ENCODE measurements around the gene GSTT4.
"Not testable (repeated sequence)": the region's sequence is repeated elsewhere in the genome, so short reads cannot be mapped to it uniquely, and the experiment has no call there.

GSTT4 gene

GRCh38 chr22:24005201-24005600 is at the start of gene GSTT4:
TSS of gene GSTT4 (minus strand) at chr22:24005453. CDS start at chr22:24005356, 97 bp downstream.
- DNase-seq = no peak

DNA sequence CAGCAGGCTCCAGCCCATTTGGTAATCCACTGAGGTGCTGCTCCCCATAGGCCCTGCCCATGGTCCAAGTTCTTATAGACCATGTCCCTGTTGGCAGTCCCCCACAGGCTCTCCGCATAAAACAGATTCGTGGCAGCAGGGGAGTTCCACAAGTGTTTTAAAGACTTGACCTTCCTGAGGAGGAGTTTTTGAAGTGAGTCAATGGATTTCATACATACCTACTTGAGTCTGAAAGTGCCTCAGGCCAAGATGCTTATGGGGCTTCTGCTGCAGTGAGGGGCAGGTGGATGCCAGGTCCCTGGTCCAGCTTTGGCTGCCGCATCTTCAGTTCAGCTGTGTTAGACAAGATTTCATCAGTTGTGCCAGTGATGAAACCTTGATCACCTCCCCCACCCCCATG is 49.1 kb upstream of the GSTT4 start:
- DNase-seq = no peak

GRCh38 chr22:24053481-24054226 is 48.4 kb upstream of the GSTT4 start:
- DNase-seq = no peak

GRCh38 chr22:24051568-24051967 is 46.3 kb upstream of the GSTT4 start:
- no peak for DNase-seq

DNA sequence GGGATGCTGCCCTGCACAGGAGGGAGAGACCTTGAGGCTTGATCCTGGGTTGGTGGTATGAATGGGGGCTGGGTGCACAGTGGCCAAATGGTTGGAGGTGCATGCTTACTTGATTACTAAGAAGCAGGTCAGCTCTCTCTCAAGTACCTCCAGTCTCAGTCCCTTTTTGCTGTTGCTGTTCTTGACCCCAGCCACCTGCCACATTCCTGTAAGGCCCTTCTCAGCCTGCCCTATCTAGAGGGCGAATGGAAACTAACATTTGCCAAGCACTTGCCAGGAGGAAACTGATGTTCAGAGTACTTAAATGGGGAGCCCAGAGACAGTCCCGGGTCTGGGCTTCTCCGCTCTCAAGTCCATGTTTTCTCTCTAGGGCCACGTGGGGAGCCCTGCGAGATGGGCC is 45.8 kb upstream of the GSTT4 start:
- no peak for DNase-seq

GRCh38 chr22:24049978-24050377 is 44.7 kb upstream of the GSTT4 start:
- DNase-seq = no peak

GRCh38 chr22:24049211-24049610 is 44.0 kb upstream of the GSTT4 start:
- DNase-seq = no peak

- DNase-seq = no peak
These were observed 40.8 kb upstream of the GSTT4 start for GRCh38 chr22:24046024-24046423.

- no peak for DNase-seq
These were observed 38.7 kb upstream of the GSTT4 start for GRCh38 chr22:24043958-24044357.

- DNase-seq = not testable (repeated sequence)
These were observed 38.2 kb upstream of the GSTT4 start for GRCh38 chr22:24043465-24043864.

DNA sequence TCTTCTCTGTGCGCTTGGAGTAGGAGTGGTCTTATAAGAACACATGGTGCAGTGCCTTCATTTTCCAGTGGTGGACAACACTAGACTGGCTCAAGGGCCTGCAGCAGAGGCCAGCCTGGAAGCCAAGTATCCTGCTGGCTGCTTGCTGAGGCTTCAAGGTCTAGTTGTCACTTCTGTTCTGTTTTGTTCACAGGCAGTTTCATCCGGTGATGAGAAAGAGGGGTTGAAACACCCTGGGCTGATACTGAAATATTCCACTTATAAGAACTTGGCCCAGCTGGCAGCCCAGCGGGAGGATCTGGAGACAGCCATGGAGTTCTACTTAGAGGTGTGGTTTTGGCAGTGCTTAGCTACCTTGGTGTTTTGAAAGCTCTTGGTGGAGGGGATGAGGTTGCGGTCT is 35.7 kb upstream of the GSTT4 start:
- no peak for DNase-seq

- no peak for DNase-seq
These were observed 33.8 kb upstream of the GSTT4 start for GRCh38 chr22:24039046-24039445.

- DNase-seq = no peak
These were observed 32.9 kb upstream of the GSTT4 start for GRCh38 chr22:24037851-24038765.

DNA sequence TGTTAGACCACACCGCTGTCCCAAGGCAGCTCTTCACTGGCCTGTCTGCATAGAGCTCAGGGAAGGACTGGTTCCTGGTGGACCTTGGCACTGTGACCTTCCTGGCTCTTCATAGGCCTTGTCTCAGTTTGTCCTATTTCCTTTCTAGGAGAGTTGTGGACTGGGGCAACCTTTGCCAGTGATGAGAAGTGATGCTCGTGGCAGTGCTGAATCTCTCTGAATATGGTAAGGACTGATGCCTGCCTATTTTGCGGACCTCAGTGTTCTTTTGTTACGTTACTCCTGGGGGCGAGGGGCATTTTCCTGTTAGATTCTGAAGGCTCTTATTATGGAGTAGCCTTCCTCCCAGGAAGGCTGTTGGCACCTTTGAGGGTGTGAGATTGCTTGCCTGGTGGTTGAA is 30.0 kb upstream of the GSTT4 start:
- no peak for DNase-seq

- DNase-seq = no peak
These were observed 28.5 kb upstream of the GSTT4 start for GRCh38 chr22:24033731-24034130.

- no peak for DNase-seq
These were observed 25.0 kb upstream of the GSTT4 start for GRCh38 chr22:24030186-24030702.

DNA sequence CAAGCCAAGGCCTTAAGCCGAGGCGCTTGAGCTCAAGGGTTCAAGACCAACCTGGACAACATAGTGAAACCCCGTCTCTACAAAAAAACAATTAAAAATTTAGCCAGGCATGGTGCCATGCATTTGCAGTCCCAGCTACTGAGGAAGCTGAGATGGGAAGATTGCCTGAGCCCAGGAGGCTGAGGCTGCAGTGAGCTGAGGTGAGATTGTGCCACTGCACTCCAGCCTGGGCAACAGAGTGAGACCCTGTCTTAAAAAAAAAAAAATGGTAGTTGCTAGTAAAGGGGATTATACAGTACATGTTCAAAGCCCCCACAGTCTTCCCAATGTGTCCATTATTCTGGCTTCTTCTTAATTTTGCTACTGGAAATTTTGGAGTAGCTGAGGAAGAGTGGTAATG is 24.1 kb upstream of the GSTT4 start:
- DNase-seq = no peak

- DNase-seq = no peak
These were observed 23.3 kb upstream of the GSTT4 start for GRCh38 chr22:24028533-24028932.

DNA sequence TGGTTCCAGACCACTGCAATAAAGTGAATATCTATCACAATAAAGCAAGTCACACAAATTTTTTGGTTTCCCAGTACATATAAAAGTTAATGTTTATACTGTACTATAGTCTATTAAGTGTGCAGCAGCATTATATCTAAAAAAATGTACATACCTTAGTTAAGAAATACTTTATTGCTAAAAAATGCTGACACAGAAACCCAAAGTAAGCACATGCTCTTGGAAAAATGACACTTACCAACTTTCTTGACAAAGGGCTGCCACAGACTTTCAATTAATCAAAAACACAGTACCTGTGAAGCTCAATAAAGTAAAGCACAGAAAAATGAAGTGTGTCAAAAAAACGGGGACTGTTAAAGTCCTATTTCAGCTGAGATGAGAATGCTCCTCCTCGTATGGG is 22.7 kb upstream of the GSTT4 start:
- no peak for DNase-seq

DNA sequence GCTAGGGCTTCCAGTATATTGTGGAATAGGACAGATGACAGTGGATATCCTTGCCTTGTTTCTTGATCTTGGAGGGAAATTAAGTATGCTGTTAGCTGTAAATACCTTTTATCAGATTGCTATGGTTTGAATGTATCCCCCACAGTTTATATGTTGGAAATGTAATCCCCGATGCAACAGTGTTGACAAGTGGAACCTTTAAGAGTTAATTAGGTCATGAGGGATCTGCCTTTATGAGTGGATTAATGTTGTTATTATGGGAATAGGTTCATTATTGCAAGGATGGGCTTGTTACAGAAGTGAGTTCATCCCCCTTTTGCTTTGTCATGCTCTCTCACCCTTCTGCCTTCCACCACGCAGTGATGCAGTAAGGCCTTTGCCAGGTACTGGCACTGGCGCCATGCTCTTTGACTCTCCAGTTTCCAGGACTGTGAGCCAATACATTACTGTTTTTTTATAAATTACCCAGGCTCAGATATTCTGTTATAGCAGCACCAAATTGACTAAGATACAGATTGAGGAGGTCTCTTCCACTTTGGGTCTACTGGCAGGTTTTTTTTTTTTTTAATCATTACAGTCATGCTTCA is 22.2 kb upstream of the GSTT4 start:
- DNase-seq = no peak

GRCh38 chr22:24026733-24027132 is 21.5 kb upstream of the GSTT4 start:
- no peak for DNase-seq

DNA sequence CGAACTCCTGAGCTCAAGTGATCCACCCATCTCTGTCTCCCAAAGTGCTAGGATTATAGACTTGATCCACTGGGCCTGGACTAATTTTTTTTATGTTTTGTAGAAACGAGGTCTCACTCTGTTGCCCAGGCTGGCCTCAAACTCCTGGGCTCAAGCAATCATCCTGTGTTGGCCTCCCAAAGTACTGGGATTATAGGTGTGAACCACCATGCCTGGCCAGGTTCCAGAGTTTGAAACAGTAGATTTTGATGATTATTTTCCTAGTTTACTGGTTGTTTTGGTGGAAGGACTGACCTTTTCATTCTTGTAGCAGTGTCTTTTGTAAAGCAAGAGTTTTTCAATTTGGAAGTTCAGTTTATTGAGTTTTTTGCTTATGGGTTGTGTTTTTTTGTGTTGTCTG is 20.8 kb upstream of the GSTT4 start:
- DNase-seq = no peak

GRCh38 chr22:24025475-24025874 is 20.2 kb upstream of the GSTT4 start:
- no peak for DNase-seq

DNA sequence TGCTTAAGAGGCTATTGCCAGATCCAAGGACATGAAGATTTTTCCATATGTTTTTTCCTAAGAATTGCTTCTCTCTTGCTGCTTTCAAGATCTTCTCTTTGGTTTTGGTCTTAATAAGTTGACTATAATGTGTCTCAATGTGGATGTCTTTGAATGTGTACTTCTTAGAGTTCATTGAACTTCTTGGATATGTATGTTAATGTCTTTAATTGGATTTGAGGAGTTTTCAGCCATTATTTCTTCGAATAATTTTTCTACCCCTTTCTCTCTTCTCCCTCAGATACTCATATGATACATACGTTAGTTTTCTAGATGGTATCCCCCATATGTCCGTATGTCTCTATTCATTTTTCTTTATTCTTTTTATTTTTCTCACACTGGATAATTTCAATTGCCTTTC is 19.1 kb upstream of the GSTT4 start:
- no peak for DNase-seq

All from right hindlimb (tissue), 1 donor.